HepG2 (cell line): ENCODE data around the gene RER1. TPM values are rescaled to one million over a fixed set of nuclear protein-coding genes. Genes with fewer than 3 reads are reported as not detected.
A peak's percentile ranks its signal among the peaks of the same experiment; 100 is the strongest.

Experiments
- SALL1 ChIP-seq: sonication (generic); formaldehyde crosslinking; IDR thresholded peaks from 2 replicates; pipeline ENCODE4 v1.8.0; 2022; ENCODE audit warnings: mild to moderate bottlenecking, missing genetic modification reagents
- ZBTB8A ChIP-seq: sonication (generic); formaldehyde crosslinking; IDR thresholded peaks from 2 replicates; pipeline ENCODE4 v1.4.0; 2020; ENCODE audit warnings: mild to moderate bottlenecking, low read depth, missing genetic modification reagents, borderline replicate concordance
- ZMAT3 ChIP-seq: sonication (generic); formaldehyde crosslinking; conservative IDR thresholded peaks from 2 replicates; pipeline ENCODE4 v1.7.0; 2021; ENCODE audit warnings: missing genetic modification reagents
- ZNF75D ChIP-seq: sonication (generic); formaldehyde crosslinking; IDR thresholded peaks from 2 replicates; pipeline ENCODE4 v1.8.1; 2023; ENCODE audit warnings: missing genetic modification reagents, mild to moderate bottlenecking, borderline replicate concordance
- ZNF768 ChIP-seq: sonication (generic); formaldehyde crosslinking; IDR thresholded peaks from 2 replicates; pipeline ENCODE4 v1.4.0; 2020; ENCODE audit warnings: missing genetic modification reagents
- polyA plus RNA-seq, 8 experiments: library from polyadenylated mRNA; depleted of rRNA in 3 of 8; stranded (reverse) in 7 of 8; unstranded in 1 of 8; fragments of >200 nt; fragmentation: Illumina TruSeq in 4 of 8; extraction: Trizol in 4 of 8; gene quantifications; 2 replicates each; pipeline versions ENCODE4 v1.2.1 to v1.2.3, GENCODE V29; 2011 to 2016; ENCODE audit warnings: low read depth in 4 of 8, missing spikeins in 1 of 8, mixed read lengths in 1 of 8; ENCODE audit not compliant: insufficient read depth in 1 of 8
- total RNA-seq, 5 experiments: library from RNA; depleted of rRNA; stranded (reverse); fragments of >200 nt; fragmentation: Illumina TruSeq; extraction: Trizol; gene quantifications; 2 replicates each; pipeline ENCODE4 v1.2.3, GENCODE V29; 2016; ENCODE audit warnings: low read depth in 1 of 5
- TF ChIP-seq, protein P1 (sequence below): sonication (generic); formaldehyde crosslinking; IDR thresholded peaks from 2 replicates; pipeline ENCODE4 v1.5.1; 2020; ENCODE audit warnings: mild to moderate bottlenecking, missing genetic modification reagents, borderline replicate concordance
- TF ChIP-seq, protein P2 (sequence below): sonication (generic); formaldehyde crosslinking; IDR thresholded peaks from 2 replicates; pipeline ENCODE4 v1.5.0; 2020; ENCODE audit warnings: mild to moderate bottlenecking, missing genetic modification reagents, borderline replicate concordance
- TF ChIP-seq, protein P3 (sequence below): sonication (generic); formaldehyde crosslinking; IDR thresholded peaks from 2 replicates; pipeline ENCODE4 v1.8.0; 2022; ENCODE audit warnings: mild to moderate bottlenecking, missing genetic modification reagents

The RER1 gene
- total and polyA plus RNA-seq, 2 of the 13 experiments (the other 11 are each of a cell fraction or from before 2014, with no cell fraction given) = 128 to 164 TPM

DNA sequence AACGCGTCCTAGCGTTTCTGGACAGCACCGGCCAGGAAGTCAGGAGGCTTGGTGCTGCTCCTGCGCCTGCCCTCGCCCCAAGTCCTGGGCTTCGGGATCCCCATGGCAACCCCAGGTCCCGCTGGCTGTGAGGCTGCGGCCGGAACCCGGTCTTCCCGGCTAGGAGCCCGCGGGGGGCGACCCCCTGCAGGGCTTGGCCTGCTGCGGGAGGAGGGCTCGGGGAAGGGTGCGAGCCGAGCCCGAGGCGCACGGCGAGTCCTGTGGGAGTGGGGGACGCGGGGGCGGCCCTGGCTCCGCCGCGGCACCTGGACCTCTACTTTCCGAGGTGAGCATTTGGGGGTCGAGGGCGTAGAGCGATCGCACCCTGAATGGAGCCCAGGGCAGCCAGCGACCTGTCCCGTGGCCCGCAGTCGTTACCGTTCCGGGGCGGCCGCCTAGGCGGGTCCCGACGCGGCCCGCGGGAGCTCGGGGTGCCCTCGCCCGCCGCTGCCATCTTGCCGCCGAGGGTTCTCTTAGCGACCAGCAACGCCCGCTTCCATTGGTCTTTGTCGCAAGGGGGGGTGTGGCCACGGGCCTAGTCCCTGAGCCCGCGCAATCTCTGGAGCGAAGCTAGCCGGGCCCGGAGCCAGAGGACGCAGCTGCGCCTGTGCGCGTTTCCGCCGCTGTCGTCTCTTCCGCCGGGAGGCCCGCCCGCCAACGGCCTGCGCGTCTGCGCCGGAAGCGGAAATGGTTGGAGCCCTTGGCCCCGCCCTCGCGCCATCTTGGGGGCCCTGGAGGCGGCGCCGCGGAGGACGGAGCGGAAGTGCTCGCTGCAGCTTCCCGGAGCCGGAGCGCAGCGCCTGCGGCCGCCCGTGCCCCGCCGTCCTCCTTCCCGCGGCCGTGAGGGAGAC lies at the start of gene RER1, which contains the start of gene MORN1 (continued):
- TF ChIP-seq, protein P1, sequence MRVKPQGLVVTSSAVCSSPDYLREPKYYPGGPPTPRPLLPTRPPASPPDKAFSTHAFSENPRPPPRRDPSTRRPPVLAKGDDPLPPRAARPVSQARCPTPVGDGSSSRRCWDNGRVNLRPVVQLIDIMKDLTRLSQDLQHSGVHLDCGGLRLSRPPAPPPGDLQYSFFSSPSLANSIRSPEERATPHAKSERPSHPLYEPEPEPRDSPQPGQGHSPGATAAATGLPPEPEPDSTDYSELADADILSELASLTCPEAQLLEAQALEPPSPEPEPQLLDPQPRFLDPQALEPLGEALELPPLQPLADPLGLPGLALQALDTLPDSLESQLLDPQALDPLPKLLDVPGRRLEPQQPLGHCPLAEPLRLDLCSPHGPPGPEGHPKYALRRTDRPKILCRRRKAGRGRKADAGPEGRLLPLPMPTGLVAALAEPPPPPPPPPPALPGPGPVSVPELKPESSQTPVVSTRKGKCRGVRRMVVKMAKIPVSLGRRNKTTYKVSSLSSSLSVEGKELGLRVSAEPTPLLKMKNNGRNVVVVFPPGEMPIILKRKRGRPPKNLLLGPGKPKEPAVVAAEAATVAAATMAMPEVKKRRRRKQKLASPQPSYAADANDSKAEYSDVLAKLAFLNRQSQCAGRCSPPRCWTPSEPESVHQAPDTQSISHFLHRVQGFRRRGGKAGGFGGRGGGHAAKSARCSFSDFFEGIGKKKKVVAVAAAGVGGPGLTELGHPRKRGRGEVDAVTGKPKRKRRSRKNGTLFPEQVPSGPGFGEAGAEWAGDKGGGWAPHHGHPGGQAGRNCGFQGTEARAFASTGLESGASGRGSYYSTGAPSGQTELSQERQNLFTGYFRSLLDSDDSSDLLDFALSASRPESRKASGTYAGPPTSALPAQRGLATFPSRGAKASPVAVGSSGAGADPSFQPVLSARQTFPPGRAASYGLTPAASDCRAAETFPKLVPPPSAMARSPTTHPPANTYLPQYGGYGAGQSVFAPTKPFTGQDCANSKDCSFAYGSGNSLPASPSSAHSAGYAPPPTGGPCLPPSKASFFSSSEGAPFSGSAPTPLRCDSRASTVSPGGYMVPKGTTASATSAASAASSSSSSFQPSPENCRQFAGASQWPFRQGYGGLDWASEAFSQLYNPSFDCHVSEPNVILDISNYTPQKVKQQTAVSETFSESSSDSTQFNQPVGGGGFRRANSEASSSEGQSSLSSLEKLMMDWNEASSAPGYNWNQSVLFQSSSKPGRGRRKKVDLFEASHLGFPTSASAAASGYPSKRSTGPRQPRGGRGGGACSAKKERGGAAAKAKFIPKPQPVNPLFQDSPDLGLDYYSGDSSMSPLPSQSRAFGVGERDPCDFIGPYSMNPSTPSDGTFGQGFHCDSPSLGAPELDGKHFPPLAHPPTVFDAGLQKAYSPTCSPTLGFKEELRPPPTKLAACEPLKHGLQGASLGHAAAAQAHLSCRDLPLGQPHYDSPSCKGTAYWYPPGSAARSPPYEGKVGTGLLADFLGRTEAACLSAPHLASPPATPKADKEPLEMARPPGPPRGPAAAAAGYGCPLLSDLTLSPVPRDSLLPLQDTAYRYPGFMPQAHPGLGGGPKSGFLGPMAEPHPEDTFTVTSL (CRISPR knock-in tag) = no peak
- no peak for TF ChIP-seq ZMAT3 (CRISPR knock-in tag)
- TF ChIP-seq, protein P2, sequence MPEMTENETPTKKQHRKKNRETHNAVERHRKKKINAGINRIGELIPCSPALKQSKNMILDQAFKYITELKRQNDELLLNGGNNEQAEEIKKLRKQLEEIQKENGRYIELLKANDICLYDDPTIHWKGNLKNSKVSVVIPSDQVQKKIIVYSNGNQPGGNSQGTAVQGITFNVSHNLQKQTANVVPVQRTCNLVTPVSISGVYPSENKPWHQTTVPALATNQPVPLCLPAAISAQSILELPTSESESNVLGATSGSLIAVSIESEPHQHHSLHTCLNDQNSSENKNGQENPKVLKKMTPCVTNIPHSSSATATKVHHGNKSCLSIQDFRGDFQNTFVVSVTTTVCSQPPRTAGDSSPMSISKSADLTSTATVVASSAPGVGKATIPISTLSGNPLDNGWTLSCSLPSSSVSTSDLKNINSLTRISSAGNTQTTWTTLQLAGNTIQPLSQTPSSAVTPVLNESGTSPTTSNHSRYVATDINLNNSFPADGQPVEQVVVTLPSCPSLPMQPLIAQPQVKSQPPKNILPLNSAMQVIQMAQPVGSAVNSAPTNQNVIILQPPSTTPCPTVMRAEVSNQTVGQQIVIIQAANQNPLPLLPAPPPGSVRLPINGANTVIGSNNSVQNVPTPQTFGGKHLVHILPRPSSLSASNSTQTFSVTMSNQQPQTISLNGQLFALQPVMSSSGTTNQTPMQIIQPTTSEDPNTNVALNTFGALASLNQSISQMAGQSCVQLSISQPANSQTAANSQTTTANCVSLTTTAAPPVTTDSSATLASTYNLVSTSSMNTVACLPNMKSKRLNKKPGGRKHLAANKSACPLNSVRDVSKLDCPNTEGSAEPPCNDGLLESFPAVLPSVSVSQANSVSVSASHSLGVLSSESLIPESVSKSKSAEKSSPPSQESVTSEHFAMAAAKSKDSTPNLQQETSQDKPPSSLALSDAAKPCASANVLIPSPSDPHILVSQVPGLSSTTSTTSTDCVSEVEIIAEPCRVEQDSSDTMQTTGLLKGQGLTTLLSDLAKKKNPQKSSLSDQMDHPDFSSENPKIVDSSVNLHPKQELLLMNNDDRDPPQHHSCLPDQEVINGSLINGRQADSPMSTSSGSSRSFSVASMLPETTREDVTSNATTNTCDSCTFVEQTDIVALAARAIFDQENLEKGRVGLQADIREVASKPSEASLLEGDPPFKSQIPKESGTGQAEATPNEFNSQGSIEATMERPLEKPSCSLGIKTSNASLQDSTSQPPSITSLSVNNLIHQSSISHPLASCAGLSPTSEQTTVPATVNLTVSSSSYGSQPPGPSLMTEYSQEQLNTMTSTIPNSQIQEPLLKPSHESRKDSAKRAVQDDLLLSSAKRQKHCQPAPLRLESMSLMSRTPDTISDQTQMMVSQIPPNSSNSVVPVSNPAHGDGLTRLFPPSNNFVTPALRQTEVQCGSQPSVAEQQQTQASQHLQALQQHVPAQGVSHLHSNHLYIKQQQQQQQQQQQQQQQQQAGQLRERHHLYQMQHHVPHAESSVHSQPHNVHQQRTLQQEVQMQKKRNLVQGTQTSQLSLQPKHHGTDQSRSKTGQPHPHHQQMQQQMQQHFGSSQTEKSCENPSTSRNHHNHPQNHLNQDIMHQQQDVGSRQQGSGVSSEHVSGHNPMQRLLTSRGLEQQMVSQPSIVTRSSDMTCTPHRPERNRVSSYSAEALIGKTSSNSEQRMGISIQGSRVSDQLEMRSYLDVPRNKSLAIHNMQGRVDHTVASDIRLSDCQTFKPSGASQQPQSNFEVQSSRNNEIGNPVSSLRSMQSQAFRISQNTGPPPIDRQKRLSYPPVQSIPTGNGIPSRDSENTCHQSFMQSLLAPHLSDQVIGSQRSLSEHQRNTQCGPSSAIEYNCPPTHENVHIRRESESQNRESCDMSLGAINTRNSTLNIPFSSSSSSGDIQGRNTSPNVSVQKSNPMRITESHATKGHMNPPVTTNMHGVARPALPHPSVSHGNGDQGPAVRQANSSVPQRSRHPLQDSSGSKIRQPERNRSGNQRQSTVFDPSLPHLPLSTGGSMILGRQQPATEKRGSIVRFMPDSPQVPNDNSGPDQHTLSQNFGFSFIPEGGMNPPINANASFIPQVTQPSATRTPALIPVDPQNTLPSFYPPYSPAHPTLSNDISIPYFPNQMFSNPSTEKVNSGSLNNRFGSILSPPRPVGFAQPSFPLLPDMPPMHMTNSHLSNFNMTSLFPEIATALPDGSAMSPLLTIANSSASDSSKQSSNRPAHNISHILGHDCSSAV (CRISPR knock-in tag) = no peak
- no peak for TF ChIP-seq ZBTB8A (CRISPR knock-in tag)
- TF ChIP-seq, protein P3, sequence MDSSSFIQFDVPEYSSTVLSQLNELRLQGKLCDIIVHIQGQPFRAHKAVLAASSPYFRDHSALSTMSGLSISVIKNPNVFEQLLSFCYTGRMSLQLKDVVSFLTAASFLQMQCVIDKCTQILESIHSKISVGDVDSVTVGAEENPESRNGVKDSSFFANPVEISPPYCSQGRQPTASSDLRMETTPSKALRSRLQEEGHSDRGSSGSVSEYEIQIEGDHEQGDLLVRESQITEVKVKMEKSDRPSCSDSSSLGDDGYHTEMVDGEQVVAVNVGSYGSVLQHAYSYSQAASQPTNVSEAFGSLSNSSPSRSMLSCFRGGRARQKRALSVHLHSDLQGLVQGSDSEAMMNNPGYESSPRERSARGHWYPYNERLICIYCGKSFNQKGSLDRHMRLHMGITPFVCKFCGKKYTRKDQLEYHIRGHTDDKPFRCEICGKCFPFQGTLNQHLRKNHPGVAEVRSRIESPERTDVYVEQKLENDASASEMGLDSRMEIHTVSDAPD (CRISPR knock-in tag) = peak; percentile 19; the same call in 1 of the 2 replicates
- TF ChIP-seq ZNF768 = no peak
- TF ChIP-seq ZNF75D (CRISPR knock-in tag) = no peak
- TF ChIP-seq SALL1 (CRISPR knock-in tag) = peak; percentile 35; the same call in 1 of the 2 replicates
